Liver (tissue), 9 donors: ENCODE results near the gene STOX2. TPM values are rescaled to one million over a fixed set of nuclear protein-coding genes. Genes with fewer than 3 reads are reported as not detected.

Source experiments
- DNase-seq: peaks from one replicate; pipeline ENCODE4 v3.0.0-alpha.2; 2017; ENCODE audit warnings: low spot score
- H3K27ac ChIP-seq, 2 donors: one replicate each; pipeline ENCODE4 v1.7.0; 2013; ENCODE audit warnings: inconsistent platforms in 2 of 2, low read length in 2 of 2, control low read depth in 1 of 2, low read depth in 1 of 2, mild to moderate bottlenecking in 1 of 2
- H3K27me3 ChIP-seq, 4 donors: one replicate each; pipeline versions ENCODE4 v1.6.1 to v1.7.0; 2013; ENCODE audit warnings: low read length in 3 of 4, inconsistent platforms in 1 of 4, mild to moderate bottlenecking in 1 of 4, moderate library complexity in 1 of 4; ENCODE audit not compliant: control insufficient read depth in 4 of 4, insufficient read depth in 4 of 4
- H3K36me3 ChIP-seq, 4 donors: one replicate each; pipeline versions ENCODE4 v1.6.1 to v1.7.0; 2013; ENCODE audit warnings: low read length in 3 of 4, mild to moderate bottlenecking in 3 of 4, low read depth in 1 of 4, moderate library complexity in 1 of 4; ENCODE audit not compliant: control insufficient read depth in 4 of 4, insufficient read depth in 3 of 4
- H3K4me1 ChIP-seq, 4 donors: one replicate each; pipeline versions ENCODE4 v1.6.1 to v1.7.0; 2013; ENCODE audit warnings: low read length in 3 of 4, mild to moderate bottlenecking in 3 of 4, moderate library complexity in 1 of 4; ENCODE audit not compliant: control insufficient read depth in 4 of 4, insufficient read depth in 4 of 4
- H3K4me3 ChIP-seq, 3 donors: one replicate each; pipeline versions ENCODE4 v1.6.1 to v1.7.0; 2013; ENCODE audit warnings: low read length in 3 of 3, control low read depth in 1 of 3, low read depth in 1 of 3, mild to moderate bottlenecking in 1 of 3
- H3K9ac ChIP-seq, 2 donors: one replicate each; pipeline ENCODE4 v1.7.0; 2013; ENCODE audit warnings: low read length in 2 of 2, mild to moderate bottlenecking in 2 of 2, moderate library complexity in 2 of 2, control low read depth in 1 of 2, low read depth in 1 of 2
- H3K9me3 ChIP-seq, 4 donors: one replicate each; pipeline versions ENCODE4 v1.6.1 to v1.7.0; 2013; ENCODE audit warnings: low read length in 3 of 4; ENCODE audit not compliant: control insufficient read depth in 4 of 4
- EGR1 ChIP-seq, 2 donors: IDR thresholded peaks; 2 replicates each; pipeline ENCODE4 v1.6.1; 2016 to 2018; ENCODE audit warnings: antibody characterized with exemption in 2 of 2, low read depth in 2 of 2
- FOXA1 ChIP-seq: IDR thresholded peaks from 2 replicates; pipeline ENCODE4 v1.6.1; 2016; ENCODE audit warnings: antibody characterized with exemption
- FOXA2 ChIP-seq: IDR thresholded peaks from 2 replicates; pipeline ENCODE4 v1.6.1; 2016; ENCODE audit warnings: antibody characterized with exemption
- GABPA ChIP-seq, 2 donors: IDR thresholded peaks in 1 of 2; conservative IDR thresholded peaks in 1 of 2; 2 replicates each; pipeline ENCODE4 v1.6.1; 2016; ENCODE audit warnings: antibody characterized with exemption in 2 of 2, mild to moderate bottlenecking in 1 of 2, moderate library complexity in 1 of 2
- HNF4A ChIP-seq, 2 donors: conservative IDR thresholded peaks; 2 replicates each; pipeline ENCODE4 v1.6.1; 2016; ENCODE audit warnings: antibody characterized with exemption in 2 of 2, mild to moderate bottlenecking in 2 of 2
- HNF4G ChIP-seq: IDR thresholded peaks from 2 replicates; pipeline ENCODE4 v1.6.1; 2016; ENCODE audit warnings: antibody characterized with exemption
- JUND ChIP-seq, 2 donors: IDR thresholded peaks; 2 replicates each; pipeline ENCODE4 v1.6.1; 2016; ENCODE audit warnings: antibody characterized with exemption in 2 of 2
- NR2F2 ChIP-seq: IDR thresholded peaks from 2 replicates; pipeline ENCODE4 v1.6.1; 2016; ENCODE audit warnings: antibody characterized with exemption
- RAD21 ChIP-seq, 2 donors: IDR thresholded peaks; 2 replicates each; pipeline ENCODE4 v1.6.1; 2016; ENCODE audit warnings: antibody characterized with exemption in 2 of 2, mild to moderate bottlenecking in 2 of 2
- RXRA ChIP-seq, 2 donors: IDR thresholded peaks; 2 replicates each; pipeline ENCODE4 v1.6.1; 2017 to 2018; ENCODE audit warnings: antibody characterized with exemption in 2 of 2, mild to moderate bottlenecking in 1 of 2
- SP1 ChIP-seq: IDR thresholded peaks from 2 replicates; pipeline ENCODE4 v1.6.1; 2018; ENCODE audit warnings: antibody characterized with exemption, mild to moderate bottlenecking
- TAF1 ChIP-seq: conservative IDR thresholded peaks from 2 replicates; pipeline ENCODE4 v1.6.1; 2016; ENCODE audit warnings: antibody characterized with exemption, mild to moderate bottlenecking
- YY1 ChIP-seq: IDR thresholded peaks from 2 replicates; pipeline ENCODE4 v1.6.1; 2016; ENCODE audit warnings: antibody characterized with exemption, mild to moderate bottlenecking
- WGBS: extraction: QIAGEN DNeasy Blood & Tissue Kit; methylation state at CpG from one replicate; pipeline ENCODE4 v1.1.7; 2013; 5-methylcytosine and 5-hydroxymethylcytosine counted together
- polyA plus RNA-seq, 2 donors: library from polyadenylated mRNA; stranded (reverse) in 1 of 2; unstranded in 1 of 2; fragments of 200-250 nt in 1 of 2; fragments of >200 nt in 1 of 2; fragmentation: Nextera tagmentation in 1 of 2; extraction: Ambion mirVana in 1 of 2; gene quantifications; one replicate each; pipeline versions ENCODE4 v1.2.1 to v1.2.3, GENCODE V29; 2013 to 2015
- total RNA-seq, 2 donors: library from RNA; depleted of rRNA; stranded (reverse); fragments of >200 nt; gene quantifications; one replicate each; pipeline ENCODE4 v1.2.3, GENCODE V29; 2014
- TF ChIP-seq, protein P1 (sequence below): fragments of 150-350 bp; IDR thresholded peaks from 2 replicates; pipeline ENCODE4 v1.5.1; 2017; ENCODE audit warnings: improper control_type of control experiment, low read depth, low read length; ENCODE audit not compliant: missing input control
- TF ChIP-seq, protein P2 (sequence below): IDR thresholded peaks from 2 replicates; pipeline ENCODE4 v1.6.1; 2016; ENCODE audit warnings: antibody characterized with exemption
- TF ChIP-seq, protein P3 (sequence below): IDR thresholded peaks from 2 replicates; pipeline ENCODE4 v1.6.1; 2016; ENCODE audit warnings: antibody characterized with exemption
- TF ChIP-seq, protein P4 (sequence below): IDR thresholded peaks from 2 replicates; pipeline ENCODE4 v1.6.1; 2016; ENCODE audit warnings: antibody characterized with exemption, mild to moderate bottlenecking
- TF ChIP-seq, protein P5 (sequence below): IDR thresholded peaks from 2 replicates; pipeline ENCODE4 v1.6.1; 2016; ENCODE audit warnings: antibody characterized with exemption
- donor health status: healthy.
- donor health status: healthy.
- donor health status: healthy.
- donor health status: healthy.
- donor health status: healthy.

Gene STOX2
- total and polyA plus RNA-seq, 4 donors, result 1.4 to 12.6 (median 1.6) TPM

DNA sequence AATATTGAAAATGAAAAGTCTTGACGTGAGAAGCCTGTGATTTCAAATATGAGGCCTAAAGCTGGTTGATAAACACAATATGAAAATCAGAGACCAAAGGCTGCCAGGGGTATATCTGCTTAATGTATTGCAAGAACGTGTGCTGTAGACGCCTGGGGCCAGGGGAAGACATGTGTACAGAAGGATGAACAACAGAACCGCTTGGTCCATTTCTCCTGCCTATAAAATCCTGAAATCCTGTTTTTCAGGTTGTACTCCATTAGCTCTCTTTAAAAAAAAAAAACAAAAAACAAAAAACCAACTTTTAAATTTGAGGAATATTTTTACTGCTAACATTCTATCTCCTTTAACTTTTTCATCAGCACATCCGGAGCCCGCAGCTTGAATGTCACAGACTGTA lies 109.2 kb downstream of the STOX2 start:
- Histone ChIP-seq H3K4me3 (no peak overlapping the region), H3K4me1 (no peaks in the 10 kb centered on the region), H3K27me3 (no peaks in the 10 kb centered on the region), H3K9me3 (no peaks in the 10 kb centered on the region), H3K27ac (no peak overlapping the region), H3K9ac (no peak overlapping the region), H3K36me3 (peaks cover 0 to 5% (median 1%) of the 10 kb centered on the region in 4 donors)
- TF ChIP-seq SP1 (no peak), EGR1 (IDR thresholded peaks at IDR 0.05; ENCODE audit: low read depth in 2 of 2) (no peak), GABPA (IDR thresholded peaks at IDR 0.05 in 1 of 2, conservative IDR thresholded peaks at IDR 0.05 in 1 of 2) (no peak), NR2F2 (no peak), HNF4G (no peak), TAF1 (no peak), HNF4A (conservative IDR thresholded peaks at IDR 0.05) (no peak), RAD21 (IDR thresholded peaks at IDR 0.05) (no peak), JUND (IDR thresholded peaks at IDR 0.05) (no peak), RXRA (IDR thresholded peaks at IDR 0.05) (no peak), FOXA2 (no peak), YY1 (no peak), FOXA1 (no peak)
- TF ChIP-seq, protein P1, sequence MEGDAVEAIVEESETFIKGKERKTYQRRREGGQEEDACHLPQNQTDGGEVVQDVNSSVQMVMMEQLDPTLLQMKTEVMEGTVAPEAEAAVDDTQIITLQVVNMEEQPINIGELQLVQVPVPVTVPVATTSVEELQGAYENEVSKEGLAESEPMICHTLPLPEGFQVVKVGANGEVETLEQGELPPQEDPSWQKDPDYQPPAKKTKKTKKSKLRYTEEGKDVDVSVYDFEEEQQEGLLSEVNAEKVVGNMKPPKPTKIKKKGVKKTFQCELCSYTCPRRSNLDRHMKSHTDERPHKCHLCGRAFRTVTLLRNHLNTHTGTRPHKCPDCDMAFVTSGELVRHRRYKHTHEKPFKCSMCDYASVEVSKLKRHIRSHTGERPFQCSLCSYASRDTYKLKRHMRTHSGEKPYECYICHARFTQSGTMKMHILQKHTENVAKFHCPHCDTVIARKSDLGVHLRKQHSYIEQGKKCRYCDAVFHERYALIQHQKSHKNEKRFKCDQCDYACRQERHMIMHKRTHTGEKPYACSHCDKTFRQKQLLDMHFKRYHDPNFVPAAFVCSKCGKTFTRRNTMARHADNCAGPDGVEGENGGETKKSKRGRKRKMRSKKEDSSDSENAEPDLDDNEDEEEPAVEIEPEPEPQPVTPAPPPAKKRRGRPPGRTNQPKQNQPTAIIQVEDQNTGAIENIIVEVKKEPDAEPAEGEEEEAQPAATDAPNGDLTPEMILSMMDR, result no peak
- TF ChIP-seq, protein P2, sequence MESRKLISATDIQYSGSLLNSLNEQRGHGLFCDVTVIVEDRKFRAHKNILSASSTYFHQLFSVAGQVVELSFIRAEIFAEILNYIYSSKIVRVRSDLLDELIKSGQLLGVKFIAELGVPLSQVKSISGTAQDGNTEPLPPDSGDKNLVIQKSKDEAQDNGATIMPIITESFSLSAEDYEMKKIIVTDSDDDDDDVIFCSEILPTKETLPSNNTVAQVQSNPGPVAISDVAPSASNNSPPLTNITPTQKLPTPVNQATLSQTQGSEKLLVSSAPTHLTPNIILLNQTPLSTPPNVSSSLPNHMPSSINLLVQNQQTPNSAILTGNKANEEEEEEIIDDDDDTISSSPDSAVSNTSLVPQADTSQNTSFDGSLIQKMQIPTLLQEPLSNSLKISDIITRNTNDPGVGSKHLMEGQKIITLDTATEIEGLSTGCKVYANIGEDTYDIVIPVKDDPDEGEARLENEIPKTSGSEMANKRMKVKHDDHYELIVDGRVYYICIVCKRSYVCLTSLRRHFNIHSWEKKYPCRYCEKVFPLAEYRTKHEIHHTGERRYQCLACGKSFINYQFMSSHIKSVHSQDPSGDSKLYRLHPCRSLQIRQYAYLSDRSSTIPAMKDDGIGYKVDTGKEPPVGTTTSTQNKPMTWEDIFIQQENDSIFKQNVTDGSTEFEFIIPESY, result no peak
- TF ChIP-seq, protein P3, sequence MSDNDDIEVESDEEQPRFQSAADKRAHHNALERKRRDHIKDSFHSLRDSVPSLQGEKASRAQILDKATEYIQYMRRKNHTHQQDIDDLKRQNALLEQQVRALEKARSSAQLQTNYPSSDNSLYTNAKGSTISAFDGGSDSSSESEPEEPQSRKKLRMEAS, result no peak
- TF ChIP-seq, protein P4, sequence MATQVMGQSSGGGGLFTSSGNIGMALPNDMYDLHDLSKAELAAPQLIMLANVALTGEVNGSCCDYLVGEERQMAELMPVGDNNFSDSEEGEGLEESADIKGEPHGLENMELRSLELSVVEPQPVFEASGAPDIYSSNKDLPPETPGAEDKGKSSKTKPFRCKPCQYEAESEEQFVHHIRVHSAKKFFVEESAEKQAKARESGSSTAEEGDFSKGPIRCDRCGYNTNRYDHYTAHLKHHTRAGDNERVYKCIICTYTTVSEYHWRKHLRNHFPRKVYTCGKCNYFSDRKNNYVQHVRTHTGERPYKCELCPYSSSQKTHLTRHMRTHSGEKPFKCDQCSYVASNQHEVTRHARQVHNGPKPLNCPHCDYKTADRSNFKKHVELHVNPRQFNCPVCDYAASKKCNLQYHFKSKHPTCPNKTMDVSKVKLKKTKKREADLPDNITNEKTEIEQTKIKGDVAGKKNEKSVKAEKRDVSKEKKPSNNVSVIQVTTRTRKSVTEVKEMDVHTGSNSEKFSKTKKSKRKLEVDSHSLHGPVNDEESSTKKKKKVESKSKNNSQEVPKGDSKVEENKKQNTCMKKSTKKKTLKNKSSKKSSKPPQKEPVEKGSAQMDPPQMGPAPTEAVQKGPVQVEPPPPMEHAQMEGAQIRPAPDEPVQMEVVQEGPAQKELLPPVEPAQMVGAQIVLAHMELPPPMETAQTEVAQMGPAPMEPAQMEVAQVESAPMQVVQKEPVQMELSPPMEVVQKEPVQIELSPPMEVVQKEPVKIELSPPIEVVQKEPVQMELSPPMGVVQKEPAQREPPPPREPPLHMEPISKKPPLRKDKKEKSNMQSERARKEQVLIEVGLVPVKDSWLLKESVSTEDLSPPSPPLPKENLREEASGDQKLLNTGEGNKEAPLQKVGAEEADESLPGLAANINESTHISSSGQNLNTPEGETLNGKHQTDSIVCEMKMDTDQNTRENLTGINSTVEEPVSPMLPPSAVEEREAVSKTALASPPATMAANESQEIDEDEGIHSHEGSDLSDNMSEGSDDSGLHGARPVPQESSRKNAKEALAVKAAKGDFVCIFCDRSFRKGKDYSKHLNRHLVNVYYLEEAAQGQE, result no peak
- TF ChIP-seq, protein P5, sequence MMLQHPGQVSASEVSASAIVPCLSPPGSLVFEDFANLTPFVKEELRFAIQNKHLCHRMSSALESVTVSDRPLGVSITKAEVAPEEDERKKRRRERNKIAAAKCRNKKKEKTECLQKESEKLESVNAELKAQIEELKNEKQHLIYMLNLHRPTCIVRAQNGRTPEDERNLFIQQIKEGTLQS, result no peak
- no peak for DNase-seq
- 97% methylated on average over 6 of the region's 6 CpGs for WGBS
